NB4 (cell line): ENCODE measurements around the gene TMEM87B.
"Not testable (repeated sequence)": the region's sequence is repeated elsewhere in the genome, so short reads cannot be mapped to it uniquely, and the experiment has no call there.

Source experiments
- DNase-seq: peaks from one replicate; pipeline ENCODE4 v3.0.0; 2010; ENCODE audit warnings: low read depth
- H3K4me3 ChIP-seq: one replicate; pipeline ENCODE4 v1.5.1; 2011; ENCODE audit warnings: mild to moderate bottlenecking, low read depth, low read length, moderate library complexity
- MAX ChIP-seq: IDR thresholded peaks from 2 replicates; pipeline ENCODE4 v1.6.1; 2011; ENCODE audit warnings: low read depth, low read length
- MYC ChIP-seq: IDR thresholded peaks from 2 replicates; pipeline ENCODE4 v1.6.1; 2011; ENCODE audit warnings: low read depth, low read length
- POLR2A ChIP-seq: IDR thresholded peaks from 2 replicates; pipeline ENCODE4 v1.6.1; 2011; ENCODE audit warnings: mild to moderate bottlenecking; ENCODE audit not compliant: insufficient read length; ENCODE audit errors: extremely low read depth
- TF ChIP-seq, protein P1 (sequence below): IDR thresholded peaks from one replicate; pipeline ENCODE4 v1.5.1; 2012; ENCODE audit warnings: low read depth, low read length

TMEM87B gene

DNA sequence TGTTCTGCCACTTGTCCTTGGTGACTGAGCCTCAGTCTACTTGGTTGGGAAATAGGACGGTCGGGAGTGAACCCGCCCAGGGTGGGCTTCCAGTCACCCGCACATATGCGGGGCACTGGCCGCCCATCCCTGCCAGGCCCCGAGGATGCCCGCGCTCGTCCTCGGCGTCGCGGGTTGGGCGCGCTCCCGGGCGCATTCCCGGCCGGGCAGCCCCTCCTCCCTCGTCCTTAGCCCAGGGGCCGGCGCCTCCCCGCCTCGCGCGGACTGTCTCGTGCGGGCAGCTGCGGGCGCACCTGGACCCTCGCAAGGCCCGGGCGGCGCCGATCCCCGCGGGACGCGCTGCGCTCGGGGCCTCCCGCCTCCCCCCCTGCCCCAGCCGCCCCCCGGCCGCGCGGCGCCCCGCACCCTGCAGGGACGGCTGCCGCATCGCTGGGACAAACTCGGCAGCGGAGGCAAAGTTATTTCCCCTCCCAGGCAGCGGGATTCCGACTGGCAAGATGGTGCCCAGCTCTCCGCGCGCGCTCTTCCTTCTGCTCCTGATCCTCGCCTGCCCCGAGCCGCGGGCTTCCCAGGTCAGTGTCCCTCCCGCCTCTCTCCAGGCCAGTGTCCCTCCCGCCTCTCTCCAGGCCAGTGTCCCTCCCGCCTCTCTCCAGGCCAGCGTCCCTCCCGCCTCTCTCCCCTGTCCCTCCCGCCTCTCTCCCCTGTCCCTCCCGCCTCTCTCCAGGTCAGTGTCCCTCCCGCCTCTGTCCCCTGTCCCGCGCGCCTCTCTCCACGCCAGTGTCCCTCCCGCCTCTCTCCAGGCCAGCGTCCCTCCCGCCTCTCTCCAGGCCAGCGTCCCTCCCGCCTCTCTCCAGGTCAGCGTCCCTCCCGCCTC, 83.3 kb downstream of the TMEM87B start, which contains the start of gene FBLN7:
FBLN7 (plus strand) TSS at position 227 of the 874 bp plus-strand sequence; CDS start at position 498, 271 bp downstream.
- H3K4me3 ChIP-seq, result no peak within 1 kb of the TSS
- TF ChIP-seq POLR2A (no peak), MAX (no peak)
- no peak for DNase-seq

GRCh38 chr2:112139033-112139614, 84.1 kb downstream of the TMEM87B start:
- not testable (repeated sequence) for DNase-seq, H3K4me3 ChIP-seq

DNA sequence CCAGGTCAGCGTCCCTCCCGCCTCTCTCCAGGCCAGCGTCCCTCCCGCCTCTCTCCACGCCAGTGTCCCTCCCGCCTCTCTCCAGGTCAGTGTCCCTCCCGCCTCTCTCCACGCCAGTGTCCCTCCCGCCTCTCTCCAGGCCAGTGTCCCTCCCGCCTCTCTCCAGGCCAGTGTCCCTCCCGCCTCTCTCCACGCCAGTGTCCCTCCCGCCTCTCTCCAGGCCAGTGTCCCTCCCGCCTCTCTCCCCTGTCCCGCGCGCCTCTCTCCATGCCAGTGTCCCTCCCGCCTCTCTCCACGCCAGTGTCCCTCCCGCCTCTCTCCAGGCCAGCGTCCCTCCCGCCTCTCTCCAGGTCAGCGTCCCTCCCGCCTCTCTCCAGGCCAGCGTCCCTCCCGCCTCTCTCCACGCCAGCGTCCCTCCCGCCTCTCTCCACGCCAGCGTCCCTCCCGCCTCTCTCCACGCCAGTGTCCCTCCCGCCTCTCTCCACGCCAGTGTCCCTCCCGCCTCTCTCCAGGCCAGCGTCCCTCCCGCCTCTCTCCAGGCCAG, 84.7 kb downstream of the TMEM87B start:
- H3K4me3 ChIP-seq, DNase-seq: not testable (repeated sequence)

DNA sequence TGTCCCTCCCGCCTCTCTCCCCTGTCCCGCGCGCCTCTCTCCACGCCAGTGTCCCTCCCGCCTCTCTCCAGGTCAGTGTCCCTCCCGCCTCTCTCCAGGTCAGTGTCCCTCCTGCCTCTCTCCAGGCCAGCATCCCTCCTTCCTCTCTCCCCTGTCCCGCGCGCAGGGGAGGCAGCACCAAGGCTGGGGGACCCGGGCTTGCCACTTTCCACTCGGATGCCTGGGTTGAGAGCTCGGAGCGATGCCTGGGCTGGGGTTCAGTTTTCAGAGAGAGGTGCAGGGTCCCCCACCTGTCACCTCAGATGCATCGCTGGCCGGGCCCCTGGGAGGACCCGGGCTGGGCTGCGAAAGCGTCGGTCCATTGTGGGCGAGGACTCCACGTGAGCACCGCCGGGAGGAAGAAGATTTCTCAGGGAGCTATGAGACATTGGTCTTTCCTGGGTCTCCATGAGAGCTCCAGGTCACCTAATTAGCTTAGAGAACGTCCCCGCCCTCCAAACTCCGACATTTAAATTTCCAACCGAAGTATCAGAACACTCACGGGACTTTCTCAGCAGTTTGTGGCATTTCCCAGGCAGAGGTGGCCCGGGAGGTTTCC, 85.2 kb downstream of the TMEM87B start:
- TF ChIP-seq, protein P1, sequence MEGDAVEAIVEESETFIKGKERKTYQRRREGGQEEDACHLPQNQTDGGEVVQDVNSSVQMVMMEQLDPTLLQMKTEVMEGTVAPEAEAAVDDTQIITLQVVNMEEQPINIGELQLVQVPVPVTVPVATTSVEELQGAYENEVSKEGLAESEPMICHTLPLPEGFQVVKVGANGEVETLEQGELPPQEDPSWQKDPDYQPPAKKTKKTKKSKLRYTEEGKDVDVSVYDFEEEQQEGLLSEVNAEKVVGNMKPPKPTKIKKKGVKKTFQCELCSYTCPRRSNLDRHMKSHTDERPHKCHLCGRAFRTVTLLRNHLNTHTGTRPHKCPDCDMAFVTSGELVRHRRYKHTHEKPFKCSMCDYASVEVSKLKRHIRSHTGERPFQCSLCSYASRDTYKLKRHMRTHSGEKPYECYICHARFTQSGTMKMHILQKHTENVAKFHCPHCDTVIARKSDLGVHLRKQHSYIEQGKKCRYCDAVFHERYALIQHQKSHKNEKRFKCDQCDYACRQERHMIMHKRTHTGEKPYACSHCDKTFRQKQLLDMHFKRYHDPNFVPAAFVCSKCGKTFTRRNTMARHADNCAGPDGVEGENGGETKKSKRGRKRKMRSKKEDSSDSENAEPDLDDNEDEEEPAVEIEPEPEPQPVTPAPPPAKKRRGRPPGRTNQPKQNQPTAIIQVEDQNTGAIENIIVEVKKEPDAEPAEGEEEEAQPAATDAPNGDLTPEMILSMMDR, result no peak
- TF ChIP-seq POLR2A (no peak), MAX (no peak), MYC (no peak)
- DNase-seq, result no peak
- no peak overlapping the region for H3K4me3 ChIP-seq

DNA sequence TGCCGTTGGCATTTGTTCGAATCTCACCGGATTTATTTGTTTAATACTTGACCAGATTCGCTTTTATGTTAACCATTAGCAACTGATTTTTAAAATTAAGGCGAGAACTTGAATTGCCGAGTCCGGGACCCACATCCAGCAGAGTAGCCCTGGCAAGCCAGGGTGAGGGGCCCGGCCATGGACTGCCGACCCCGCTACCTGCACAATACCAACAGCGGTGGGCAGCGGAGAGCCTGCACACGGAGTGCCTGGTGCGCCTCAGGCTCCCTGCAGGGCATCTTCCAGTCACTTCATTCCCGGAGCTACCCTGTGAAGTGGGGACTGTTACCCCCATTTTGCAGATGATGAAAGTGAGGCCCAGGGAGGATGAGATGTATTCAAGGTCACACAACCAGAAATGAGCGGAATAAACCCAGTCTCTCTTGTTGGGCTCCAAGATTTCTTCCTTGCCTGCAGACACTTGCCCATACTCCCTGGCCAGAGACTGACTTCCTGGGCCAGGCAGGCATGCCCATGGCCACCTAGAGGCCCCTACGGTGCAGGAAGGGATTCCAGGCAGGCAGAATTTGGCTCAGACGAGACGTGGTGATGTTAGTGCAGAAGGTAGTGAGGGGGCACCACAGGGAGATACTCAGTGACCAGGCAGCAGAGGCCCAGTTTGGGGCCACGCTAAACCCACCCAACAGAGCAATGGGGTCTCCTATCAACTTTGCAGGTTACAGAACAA, 86.0 kb downstream of the TMEM87B start:
- no peak for TF ChIP-seq MYC
- TF ChIP-seq POLR2A, result no peak
- TF ChIP-seq, protein P1, result no peak
- TF ChIP-seq MAX, result no peak
- no peak for DNase-seq
- no peak overlapping the region for H3K4me3 ChIP-seq

DNA sequence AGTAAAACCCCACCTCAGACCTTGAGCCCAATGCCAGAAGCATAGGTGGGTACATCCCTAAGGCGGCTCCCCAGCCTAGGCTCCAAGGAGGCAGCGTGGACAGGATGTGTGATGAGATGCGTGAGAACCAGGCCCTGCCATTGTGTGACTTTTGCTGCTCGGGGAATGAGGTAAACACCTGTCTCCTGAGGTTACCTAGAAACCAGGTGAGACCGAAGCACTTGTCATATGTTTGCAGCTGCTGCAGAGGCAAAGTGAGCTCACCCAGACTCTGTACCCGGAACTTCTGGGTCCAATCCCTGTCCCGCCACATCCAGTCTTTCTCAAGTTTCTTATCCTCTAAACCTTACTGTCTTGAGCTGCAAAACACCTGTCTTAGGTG, 86.5 kb downstream of the TMEM87B start:
- no peak for TF ChIP-seq MYC
- TF ChIP-seq, protein P1, result no peak
- DNase-seq, result no peak
- no peak overlapping the region for H3K4me3 ChIP-seq

- DNase-seq, result no peak
- H3K4me3 ChIP-seq, result no peak overlapping the region
- TF ChIP-seq MYC (no peak), POLR2A (no peak), MAX (no peak)
- TF ChIP-seq, protein P1, result no peak
Measured at GRCh38 chr2:112142525-112143078, 87.5 kb downstream of the TMEM87B start.
